Measurements from ENCODE around the gene C12orf42. TPM values are rescaled to one million over a fixed set of nuclear protein-coding genes. Genes with fewer than 3 reads are reported as not detected.
A peak's percentile ranks its signal among the peaks of the same experiment; 100 is the strongest.

C12orf42 gene
- total and polyA plus RNA-seq, 10 of the 15 experiments (the other 5 are each of a cell fraction or from before 2014, with no cell fraction given): 1.4 to 7.0 (median 2.4) TPM

GRCh38 chr12:103530307-103531066, 34.7 kb upstream of the C12orf42 start (continued):
- TF ChIP-seq ZBTB40 (IDR thresholded peaks at IDR 0.05; ENCODE audit: borderline replicate concordance): no peak
- TF ChIP-seq EZH2 (IDR thresholded peaks at IDR 0.05; ENCODE audit: borderline replicate concordance, control insufficient read depth, low read depth, low read length): no peak
- no peak for TF ChIP-seq NFIC (IDR thresholded peaks at IDR 0.05; ENCODE audit: low read depth, low read length)
- TF ChIP-seq RCOR1 (conservative IDR thresholded peaks at IDR 0.05; ENCODE audit: low read depth, low read length): no peak
- 0 out of 2 replicates have a peak, but pooled peaks have one; percentile 47 for TF ChIP-seq RELB (IDR thresholded peaks at IDR 0.05; ENCODE audit: low read depth)
- TF ChIP-seq ZBED1 (IDR thresholded peaks at IDR 0.05; ENCODE audit: borderline replicate concordance): 0 out of 2 replicates have a peak, but pooled peaks have one; percentile 38
- 0 out of 2 replicates have a peak, but pooled peaks have one; percentile 28 for TF ChIP-seq IRF4 (IDR thresholded peaks at IDR 0.05; ENCODE audit: low read depth, low read length)
- no peak for TF ChIP-seq CHD4 (IDR thresholded peaks at IDR 0.05)
- TF ChIP-seq E2F8 (IDR thresholded peaks at IDR 0.05; ENCODE audit: low read depth, partially characterized antibody): no peak
- TF ChIP-seq SIX5 (IDR thresholded peaks at IDR 0.05; ENCODE audit: low read depth, low read length, severe bottlenecking): no peak
- no peak for TF ChIP-seq PRDM15 (CRISPR knock-in tag; IDR thresholded peaks at IDR 0.05)
- no peak for TF ChIP-seq BRCA1 (IDR thresholded peaks at IDR 0.05; ENCODE audit: low read depth, low read length)

Data from GM12878 (cell line).